Esophagus squamous epithelium (tissue), 4 donors: Measurements from ENCODE around the gene SLU7.

ENCODE experiments used
- CTCF ChIP-seq, 6 experiments: fragments of 450-650 bp in 4 of 6; fragments of 200-600 bp in 2 of 6; sonication (generic) in 2 of 6; IDR thresholded peaks; one replicate each; pipeline ENCODE4 v1.5.1; 2016 to 2019; ENCODE audit warnings: antibody characterized with exemption in 6 of 6, mild to moderate bottlenecking in 4 of 6, moderate library complexity in 4 of 6
- POLR2A ChIP-seq, 4 donors: fragments of 450-650 bp; IDR thresholded peaks; one replicate each; pipeline ENCODE4 v1.6.1; 2017; ENCODE audit warnings: antibody characterized with exemption in 4 of 4, mild to moderate bottlenecking in 4 of 4, moderate library complexity in 3 of 4

GRCh38 chr5:160369990-160370712 is 48.7 kb downstream of the SLU7 start, which contains the start of gene C1QTNF2:
- TF ChIP-seq CTCF (IDR thresholded peaks at IDR 0.05) (no peak), POLR2A (IDR thresholded peaks at IDR 0.05) (no peak)
